Gastroesophageal sphincter (tissue), 4 donors: ENCODE measurements around the gene PPP4R3A. TPM values are rescaled to one million over a fixed set of nuclear protein-coding genes. Genes with fewer than 3 reads are reported as not detected.

Source experiments
- ATAC-seq: fragments of 150-250 bp; one replicate; pipeline ENCODE4 v1.9.1; 2016; ENCODE audit warnings: mild to moderate bottlenecking, moderate library complexity
- H3K27ac ChIP-seq, 4 donors: fragments of 200-600 bp; sonication (generic) in 3 of 4; 1 replicate in 3 of 4; 2 replicates in 1 of 4; pipeline ENCODE4 v1.5.1; 2016 to 2019
- H3K27me3 ChIP-seq: fragments of 200-600 bp; sonication (generic); one replicate; pipeline ENCODE4 v1.5.1; 2019
- H3K36me3 ChIP-seq, 2 donors: fragments of 200-600 bp; sonication (generic); one replicate each; pipeline ENCODE4 v1.5.1; 2019; ENCODE audit warnings: control low read depth in 1 of 2
- H3K4me1 ChIP-seq, 3 donors: fragments of 200-600 bp; sonication (generic); 1 replicate in 2 of 3; 2 replicates in 1 of 3; pipeline ENCODE4 v1.5.1; 2016 to 2019; ENCODE audit warnings: control low read depth in 2 of 3
- H3K4me3 ChIP-seq, 2 donors: fragments of 200-600 bp; sonication (generic); one replicate each; pipeline ENCODE4 v1.5.1; 2019; ENCODE audit warnings: mild to moderate bottlenecking in 1 of 2, moderate library complexity in 1 of 2
- H3K9me3 ChIP-seq, 3 donors: fragments of 200-600 bp; sonication (generic); one replicate each; pipeline ENCODE4 v1.5.1; 2017 to 2019; ENCODE audit warnings: control low read depth in 2 of 3
- CTCF ChIP-seq, 4 experiments: fragments of 200-600 bp in 2 of 4; fragments of 450-650 bp in 2 of 4; sonication (generic) in 1 of 4; IDR thresholded peaks; one replicate each; pipeline ENCODE4 v1.5.1; 2017 to 2019; ENCODE audit warnings: antibody characterized with exemption in 4 of 4, mild to moderate bottlenecking in 2 of 4, moderate library complexity in 2 of 4
- EP300 ChIP-seq: sonication (generic); formaldehyde crosslinking; IDR thresholded peaks from one replicate; pipeline ENCODE4 v1.6.1; 2017; ENCODE audit warnings: antibody characterized with exemption, mild to moderate bottlenecking
- POLR2A ChIP-seq, 2 donors: fragments of 450-650 bp; IDR thresholded peaks; one replicate each; pipeline ENCODE4 v1.6.1; 2017; ENCODE audit warnings: antibody characterized with exemption in 2 of 2, mild to moderate bottlenecking in 2 of 2, moderate library complexity in 1 of 2
- POLR2AphosphoS5 ChIP-seq: sonication (generic); formaldehyde crosslinking; IDR thresholded peaks from one replicate; pipeline ENCODE4 v1.6.1; 2017; ENCODE audit warnings: antibody characterized with exemption
- WGBS, 2 donors: methylation state at CpG; one replicate each; pipeline ENCODE4 v1.1.5; 2018; ENCODE audit warnings: low coverage in 1 of 2; 5-methylcytosine and 5-hydroxymethylcytosine counted together
- total RNA-seq, 4 donors: library from RNA; depleted of rRNA; stranded (reverse); fragments of >200 nt; gene quantifications; one replicate each; pipeline ENCODE4 v1.1.0, GENCODE V29; 2016

The PPP4R3A gene
- total RNA-seq, 4 donors from 2014 or later: 66.5 to 108 (median 77.4) TPM

DNA sequence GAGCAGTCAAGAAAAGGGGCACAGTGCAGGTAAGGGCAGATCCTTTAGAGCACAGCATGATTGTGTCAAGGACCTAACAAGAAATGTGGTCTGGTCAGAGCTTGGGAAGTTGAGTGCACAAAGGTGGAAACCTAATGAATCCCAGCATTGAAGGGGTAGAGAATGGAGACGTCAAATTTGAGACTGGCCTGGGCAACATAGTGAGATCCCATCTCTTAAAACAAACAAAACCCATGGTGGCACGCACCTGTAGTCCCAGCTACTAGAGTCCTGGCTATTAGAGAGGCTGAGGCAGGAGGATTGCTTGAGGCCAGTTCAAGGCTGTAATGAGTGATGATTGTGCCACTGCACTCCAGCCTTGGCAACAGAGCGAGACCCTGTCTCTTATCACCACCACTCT is 55.5 kb downstream of the PPP4R3A start:
- no peaks in the 10 kb centered on the region for H3K27me3 ChIP-seq
- no peak overlapping the region for H3K27ac ChIP-seq
- TF ChIP-seq POLR2A (IDR thresholded peaks at IDR 0.05) (no peak), EP300 (no peak), CTCF (IDR thresholded peaks at IDR 0.05) (no peak), POLR2AphosphoS5 (no peak)
- ATAC-seq: no peak
- peaks cover 4 to 49% of the 10 kb centered on the region in 2 donors for H3K36me3 ChIP-seq
- 100% methylated on average over 1 to 2 of the region's 3 CpGs for WGBS, 2 donors
- no peaks in the 10 kb centered on the region for H3K4me1 ChIP-seq
- H3K4me3 ChIP-seq: no peak overlapping the region
- H3K9me3 ChIP-seq: no peaks in the 10 kb centered on the region

GRCh38 chr14:91454155-91454554 is 56.0 kb downstream of the PPP4R3A start:
- no peaks in the 10 kb centered on the region for H3K4me1 ChIP-seq
- ATAC-seq: no peak
- no peaks in the 10 kb centered on the region for H3K9me3 ChIP-seq
- H3K4me3 ChIP-seq: no peak overlapping the region
- H3K27me3 ChIP-seq: no peaks in the 10 kb centered on the region
- TF ChIP-seq POLR2A (IDR thresholded peaks at IDR 0.05) (no peak), EP300 (no peak), CTCF (IDR thresholded peaks at IDR 0.05) (no peak), POLR2AphosphoS5 (no peak)
- H3K27ac ChIP-seq: no peak overlapping the region
- H3K36me3 ChIP-seq: peaks cover 4 to 45% of the 10 kb centered on the region in 2 donors

- ATAC-seq: no peak
Observed at GRCh38 chr14:91453744-91454143, 56.4 kb downstream of the PPP4R3A start.

GRCh38 chr14:91444335-91445020 is 65.6 kb downstream of the PPP4R3A start:
- WGBS, 2 donors: 84 to 90% methylated on average over 5 to 6 of the region's 6 CpGs
- H3K4me3 ChIP-seq: no peak overlapping the region
- no peaks in the 10 kb centered on the region for H3K9me3 ChIP-seq
- no peaks in the 10 kb centered on the region for H3K36me3 ChIP-seq
- H3K27ac ChIP-seq: no peak overlapping the region
- H3K27me3 ChIP-seq: peaks cover 10% of the 10 kb centered on the region
- no peak for TF ChIP-seq POLR2AphosphoS5
- TF ChIP-seq CTCF (IDR thresholded peaks at IDR 0.05): no peak
- no peaks in the 10 kb centered on the region for H3K4me1 ChIP-seq
- ATAC-seq: no peak

More at GRCh38 chr14:91453744-91454143, 56.4 kb downstream of the PPP4R3A start:
- no peaks in the 10 kb centered on the region for H3K4me1 ChIP-seq
- no peaks in the 10 kb centered on the region for H3K27me3 ChIP-seq
- WGBS, 2 donors: 78 to 100% methylated on average over 2 of the region's 5 CpGs
- peaks cover 0 to 41% of the 10 kb centered on the region in 2 donors for H3K36me3 ChIP-seq
- no peak overlapping the region for H3K27ac ChIP-seq
- TF ChIP-seq POLR2A (IDR thresholded peaks at IDR 0.05) (no peak), EP300 (no peak), POLR2AphosphoS5 (no peak), CTCF (IDR thresholded peaks at IDR 0.05) (no peak)
- H3K4me3 ChIP-seq: no peak overlapping the region
- no peaks in the 10 kb centered on the region for H3K9me3 ChIP-seq

GRCh38 chr14:91439345-91439744 is 70.8 kb downstream of the PPP4R3A start:
- Histone ChIP-seq H3K9me3 (no peaks in the 10 kb centered on the region), H3K4me3 (no peak overlapping the region), H3K27me3 (peaks cover 10% of the 10 kb centered on the region), H3K4me1 (no peaks in the 10 kb centered on the region), H3K36me3 (no peaks in the 10 kb centered on the region), H3K27ac (no peak overlapping the region)
- no peak for TF ChIP-seq EP300
- no peak for TF ChIP-seq POLR2A (IDR thresholded peaks at IDR 0.05)
- no peak for TF ChIP-seq CTCF (IDR thresholded peaks at IDR 0.05)
- no peak for TF ChIP-seq POLR2AphosphoS5
- ATAC-seq: no peak
- WGBS, 2 donors: no CpG with 5 or more reads among the region's 1 CpG
